Pulmonary artery endothelial cell (primary cell): ENCODE data around the gene AMMECR1L. TPM values are rescaled to one million over a fixed set of nuclear protein-coding genes. Genes with fewer than 3 reads are reported as not detected.
"Not testable (repeated sequence)": the region's sequence is repeated elsewhere in the genome, so short reads cannot be mapped to it uniquely, and the experiment has no call there.

Source experiments
- DNase-seq: peaks from one replicate; pipeline ENCODE4 v3.0.0-alpha.2; 2011; ENCODE audit warnings: low read depth, low spot score
- total RNA-seq: library from RNA; depleted of rRNA; stranded (reverse); fragments of >200 nt; gene quantifications from 2 replicates; pipeline ENCODE4 v1.2.3, GENCODE V29; 2014

AMMECR1L gene
- 17.2 and 22.5 TPM in 2 replicates for total RNA-seq

GRCh38 chr2:127885780-127886592, at the start of gene AMMECR1L:
TSS of gene AMMECR1L (minus strand) at chr2:127885956. CDS start at chr2:127874234, 11,722 bp downstream.
- DNase-seq, result not testable (repeated sequence)

- no peak for DNase-seq
These were observed 49.6 kb upstream of the AMMECR1L start for GRCh38 chr2:127935337-127935736.

GRCh38 chr2:127932199-127932876, 46.6 kb upstream of the AMMECR1L start:
- no peak for DNase-seq

- no peak for DNase-seq
These were observed 43.7 kb upstream of the AMMECR1L start for GRCh38 chr2:127929449-127929848.

GRCh38 chr2:127927384-127927783, 41.6 kb upstream of the AMMECR1L start:
- DNase-seq, result no peak

GRCh38 chr2:127917916-127918315, 32.2 kb upstream of the AMMECR1L start:
- no peak for DNase-seq

- DNase-seq, result no peak
These were observed 28.2 kb upstream of the AMMECR1L start for GRCh38 chr2:127913808-127914457.

GRCh38 chr2:127911737-127912136, 26.0 kb upstream of the AMMECR1L start:
- no peak for DNase-seq

- DNase-seq, result no peak
These were observed 24.7 kb upstream of the AMMECR1L start for GRCh38 chr2:127910415-127910814.

- DNase-seq, result no peak
These were observed 23.3 kb upstream of the AMMECR1L start for GRCh38 chr2:127909019-127909418.

GRCh38 chr2:127907733-127908400, 22.1 kb upstream of the AMMECR1L start:
- DNase-seq, result not testable (repeated sequence)

GRCh38 chr2:127906206-127906926, 20.6 kb upstream of the AMMECR1L start:
- no peak for DNase-seq

- DNase-seq, result no peak
These were observed 15.7 kb upstream of the AMMECR1L start for GRCh38 chr2:127901339-127902056.

- no peak for DNase-seq
These were observed 11.9 kb upstream of the AMMECR1L start for GRCh38 chr2:127897531-127898211.

- DNase-seq, result no peak
These were observed 7.7 kb upstream of the AMMECR1L start for GRCh38 chr2:127893494-127893893.

GRCh38 chr2:127893033-127893432, 7.3 kb upstream of the AMMECR1L start:
- DNase-seq, result no peak

GRCh38 chr2:127891811-127892210, 6.1 kb upstream of the AMMECR1L start:
- DNase-seq, result no peak

GRCh38 chr2:127890756-127891155, 5.0 kb upstream of the AMMECR1L start:
- not testable (repeated sequence) for DNase-seq

GRCh38 chr2:127888772-127889171, 3.0 kb upstream of the AMMECR1L start:
- DNase-seq, result no peak

GRCh38 chr2:127887776-127888130, 2.0 kb upstream of the AMMECR1L start:
- DNase-seq, result no peak
